Measurements from ENCODE around the gene SERPINB10.
"Not testable (repeated sequence)": the region's sequence is repeated elsewhere in the genome, so short reads cannot be mapped to it uniquely, and the experiment has no call there.

SERPINB10 gene

DNA sequence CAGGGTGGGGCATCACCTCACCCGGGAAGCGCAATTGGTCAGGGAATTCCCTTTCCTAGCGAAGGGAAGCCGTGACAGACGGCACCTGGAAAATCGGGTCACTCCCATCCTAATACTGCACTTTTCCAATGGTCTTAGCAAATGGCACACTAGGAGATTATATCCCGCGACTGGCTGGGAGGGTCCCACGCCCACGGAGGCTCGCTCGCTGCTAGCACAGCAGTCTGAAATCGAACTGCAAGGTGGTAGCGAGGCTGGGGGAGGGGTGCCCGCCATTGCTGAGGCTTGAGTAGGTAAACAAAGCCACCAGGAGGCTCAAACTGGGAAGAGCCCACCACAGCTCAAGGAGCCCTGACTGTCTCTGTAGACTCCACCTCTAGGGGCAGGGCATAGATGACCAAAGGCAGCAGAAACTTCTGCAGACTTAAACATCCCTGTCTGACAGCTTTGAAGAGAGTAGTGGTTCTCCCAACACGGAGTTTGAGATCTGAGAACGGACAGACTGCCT is 32.8 kb downstream of the SERPINB10 start:
- not testable (repeated sequence) for FAIRE-seq; DNase-seq (ENCODE audit: low spot score)

DNA sequence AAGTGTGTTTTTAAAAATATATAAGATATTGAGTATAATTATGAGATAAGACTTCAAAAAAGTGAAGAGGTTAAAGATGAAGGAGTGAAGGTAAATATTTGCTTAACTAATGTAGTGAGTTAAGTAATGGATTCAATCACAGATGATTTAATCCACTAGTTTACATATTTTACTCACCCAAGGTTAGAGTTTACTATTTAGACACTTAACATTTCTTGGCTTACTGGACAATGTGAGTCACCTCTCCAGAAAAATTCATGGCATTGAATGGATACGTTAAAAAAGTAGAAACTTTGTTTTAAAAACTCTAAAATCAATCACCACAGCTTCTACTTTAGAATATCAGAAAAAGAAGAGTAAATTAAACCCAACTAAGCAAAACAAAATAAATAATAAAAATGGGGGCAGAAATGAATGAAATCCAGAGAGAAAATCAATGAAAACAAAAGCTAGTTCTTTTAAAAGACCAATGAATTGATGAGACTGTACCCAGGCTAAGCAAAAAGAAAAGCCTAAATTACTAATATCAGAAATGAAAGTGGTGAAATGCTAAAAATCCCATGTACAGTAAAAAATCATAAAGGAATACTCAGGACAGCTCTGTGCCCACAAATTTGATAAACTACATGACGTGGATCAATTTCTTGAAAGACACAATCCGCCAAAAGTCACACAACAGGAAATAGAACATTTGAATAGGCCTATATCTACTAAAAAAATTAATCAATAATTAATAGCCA is 39.5 kb downstream of the SERPINB10 start:
- FAIRE-seq, result no peak
- DNase-seq (ENCODE audit: low spot score), result no peak

DNA sequence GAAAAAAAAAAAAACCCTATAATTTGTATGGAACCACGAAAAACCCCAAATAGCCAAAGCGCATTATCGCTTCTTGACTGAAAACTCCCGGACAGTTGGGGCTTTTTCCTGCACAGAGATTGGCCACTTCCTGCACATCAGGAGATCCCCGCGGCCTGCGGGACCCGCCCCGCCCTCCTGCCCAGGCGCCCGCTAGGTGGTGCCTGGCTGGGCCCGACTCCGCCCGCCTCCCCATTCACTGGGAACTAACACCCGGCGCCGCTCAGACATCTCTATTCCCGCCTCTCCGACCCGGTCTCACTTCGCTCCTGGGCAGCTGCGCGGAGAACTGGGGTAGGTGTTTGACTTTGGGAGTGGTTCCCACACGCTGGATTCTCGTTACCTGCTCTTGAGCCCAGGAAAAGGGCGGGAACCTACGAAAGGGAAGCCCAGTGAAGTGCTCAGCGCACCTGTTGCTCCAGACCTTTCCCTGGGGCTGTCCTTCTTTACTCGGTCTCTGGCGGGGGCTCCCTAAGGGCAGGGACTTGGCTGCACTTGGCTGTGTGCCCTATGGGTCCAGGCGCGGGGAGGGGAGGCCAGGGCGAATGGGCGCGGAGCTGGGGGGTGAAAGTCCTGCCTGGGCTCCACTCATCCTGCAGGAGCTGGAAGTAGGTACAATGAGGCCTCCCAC is 41.4 kb downstream of the SERPINB10 start, which contains the start of gene HMSD:
Gene HMSD, plus strand, starts transcription at position 234 of the 670 bp plus-strand sequence. CDS start 4,155 bp downstream, outside the sequence.
- peak; percentile 74 for DNase-seq (ENCODE audit: low spot score)
- no peak for FAIRE-seq

DNA sequence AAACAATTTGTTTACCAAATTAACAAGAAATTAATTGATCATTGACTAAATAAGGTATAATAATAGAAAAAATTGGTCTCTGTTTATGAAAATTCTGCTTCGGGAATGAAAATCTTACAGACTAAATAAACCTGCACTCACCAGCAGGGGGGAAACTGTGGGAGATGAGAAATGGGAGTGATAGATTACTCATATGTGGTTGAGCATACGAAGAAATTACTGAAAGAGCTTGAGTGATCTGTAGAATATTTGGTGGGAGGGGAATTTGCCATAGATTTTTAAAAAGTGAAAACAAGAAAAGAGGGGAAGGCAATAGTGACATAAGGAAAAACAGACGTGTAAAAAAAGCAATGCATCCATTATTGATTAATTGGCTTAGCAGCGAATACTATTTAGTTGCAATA is 43.5 kb downstream of the SERPINB10 start:
- DNase-seq (ENCODE audit: low spot score), result peak; percentile 9
- FAIRE-seq, result no peak

DNA sequence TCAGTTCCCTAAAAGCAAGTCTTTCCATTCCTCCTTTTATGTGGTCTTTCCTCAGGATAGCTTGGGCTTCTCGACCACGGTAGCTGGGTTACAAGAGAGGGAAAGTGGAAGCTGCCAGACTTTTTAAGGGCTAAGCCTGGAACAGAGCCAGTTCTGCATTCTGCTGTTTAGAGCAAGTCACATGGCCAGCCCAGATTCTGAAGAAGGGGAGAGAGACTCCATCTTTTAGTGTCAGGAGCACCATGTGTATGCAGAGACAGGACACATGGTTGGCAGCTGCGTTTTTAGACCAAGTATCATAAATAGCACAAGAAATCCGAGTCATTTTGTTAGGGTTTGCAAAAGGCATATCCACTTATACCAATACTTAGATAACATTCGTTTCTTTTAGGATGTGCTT is 46.1 kb downstream of the SERPINB10 start:
- no peak for FAIRE-seq
- no peak for DNase-seq (ENCODE audit: low spot score)

DNA sequence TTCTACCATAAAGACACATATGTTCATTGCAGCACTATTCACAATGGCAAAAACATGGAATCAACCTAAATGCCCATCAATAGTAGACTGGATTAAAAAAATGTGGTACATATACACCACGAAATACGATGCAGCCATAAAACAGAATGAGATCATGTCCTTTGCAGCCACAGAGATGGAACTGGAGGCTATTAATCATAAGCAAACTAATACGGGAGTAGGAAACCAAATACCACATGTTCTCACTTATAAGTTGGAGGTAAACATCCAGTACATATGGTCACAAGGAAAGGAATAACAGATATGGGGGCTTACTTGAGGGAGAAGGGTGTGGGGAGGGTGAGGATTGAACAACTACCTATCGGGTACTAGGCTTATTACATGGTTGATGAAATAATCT is 49.0 kb downstream of the SERPINB10 start:
- DNase-seq (ENCODE audit: low spot score), result no peak

DNA sequence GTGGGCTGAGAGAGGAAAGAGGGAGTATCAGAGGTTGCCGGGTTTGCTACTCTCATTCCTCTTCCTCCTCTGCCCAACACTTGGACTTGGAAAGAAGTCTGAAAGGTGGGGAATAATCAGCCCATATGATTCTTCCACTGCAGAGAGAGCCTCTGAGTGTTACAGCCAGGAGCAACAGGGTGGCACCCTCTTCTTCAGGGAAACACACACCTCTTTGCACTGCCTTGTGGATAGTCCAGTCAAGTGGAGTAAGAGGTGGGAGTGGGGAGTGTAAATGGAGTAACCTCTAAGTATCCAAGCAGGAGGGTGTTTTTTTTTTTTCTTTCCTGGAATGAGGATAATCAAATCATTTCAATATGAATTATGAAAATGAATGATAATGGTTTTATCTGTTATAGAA is 53.1 kb downstream of the SERPINB10 start:
- FAIRE-seq (no peak), DNase-seq (ENCODE audit: low spot score) (no peak)

More for the DNA sequence above, 49.0 kb downstream of the SERPINB10 start:
- FAIRE-seq, result no peak

DNA sequence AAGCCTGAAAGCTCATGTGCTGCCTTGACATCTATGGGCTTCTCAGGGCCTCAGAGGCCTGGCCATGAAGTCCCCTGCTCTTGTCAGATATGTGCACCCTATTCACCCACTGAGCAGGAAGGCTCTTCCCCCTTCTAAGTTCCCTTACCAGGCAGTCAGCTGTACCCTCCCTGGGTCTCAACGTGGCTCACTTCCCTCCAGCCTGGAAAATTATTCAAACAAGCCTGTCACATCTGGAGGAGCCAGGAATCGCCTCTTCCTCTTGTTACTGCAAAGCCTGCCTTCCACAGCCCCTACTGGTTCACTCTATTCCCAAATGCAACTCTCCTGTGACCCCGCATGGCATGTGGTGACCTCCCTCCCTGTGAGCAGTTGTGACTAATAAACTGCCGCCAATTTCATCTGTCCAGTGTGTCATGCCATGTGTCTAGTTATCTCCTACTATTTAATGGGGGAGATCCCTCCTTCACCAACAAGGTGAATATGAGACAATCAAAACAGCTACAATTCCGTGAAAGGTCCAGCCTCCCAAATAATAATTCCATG is 53.8 kb downstream of the SERPINB10 start:
- FAIRE-seq (no peak), DNase-seq (ENCODE audit: low spot score) (no peak)

DNA sequence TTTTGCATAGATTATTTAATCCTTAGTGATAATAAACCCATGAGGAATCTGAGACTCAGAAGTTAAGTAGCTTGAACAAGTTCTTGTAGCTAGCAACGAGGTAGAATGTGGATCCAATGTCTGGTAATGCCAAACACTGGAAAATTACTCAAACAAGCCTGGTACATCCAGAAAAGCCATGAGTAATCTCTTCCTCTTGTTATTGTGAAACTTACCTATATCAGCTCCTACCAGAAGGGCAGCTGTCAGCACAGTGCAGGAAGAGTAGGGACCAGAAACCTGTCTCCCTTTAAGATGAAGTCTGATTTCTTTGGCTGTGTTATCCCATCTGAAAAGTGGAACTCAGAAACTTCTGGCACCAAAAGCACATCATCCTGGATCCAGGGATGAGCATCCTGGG is 54.4 kb downstream of the SERPINB10 start:
- FAIRE-seq (no peak), DNase-seq (ENCODE audit: low spot score) (no peak)

DNA sequence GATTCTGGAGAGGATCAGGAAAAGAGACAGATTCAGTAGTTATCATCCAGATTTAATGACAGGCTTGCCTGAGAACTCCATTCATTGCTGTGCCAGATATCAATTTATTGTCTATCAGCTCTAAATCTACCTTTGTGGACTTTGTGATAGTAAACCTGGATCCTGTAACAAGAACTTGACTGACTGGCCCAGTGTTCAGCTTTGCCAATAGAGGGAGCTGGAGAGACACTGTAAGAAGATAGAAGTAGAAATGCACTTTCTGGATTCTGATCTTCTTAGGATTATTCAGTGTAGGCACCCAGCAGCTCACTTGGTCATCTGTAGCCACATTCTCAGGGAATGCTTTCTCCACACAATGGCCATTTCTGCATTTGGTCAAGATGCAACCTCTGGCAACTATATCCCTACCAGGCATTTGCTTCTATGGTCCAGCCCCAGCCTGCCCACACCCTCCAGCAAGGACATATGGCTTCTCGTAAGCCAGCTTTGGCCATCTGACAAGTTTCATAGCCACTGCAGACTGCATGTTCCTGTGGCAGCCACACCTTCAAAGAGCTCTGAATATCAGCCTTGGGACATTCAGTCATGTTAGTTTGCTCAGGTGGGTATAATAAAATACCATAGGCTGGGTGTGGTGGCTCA is 56.0 kb downstream of the SERPINB10 start:
- DNase-seq (ENCODE audit: low spot score) (peak; percentile 13), FAIRE-seq (no peak)

DNA sequence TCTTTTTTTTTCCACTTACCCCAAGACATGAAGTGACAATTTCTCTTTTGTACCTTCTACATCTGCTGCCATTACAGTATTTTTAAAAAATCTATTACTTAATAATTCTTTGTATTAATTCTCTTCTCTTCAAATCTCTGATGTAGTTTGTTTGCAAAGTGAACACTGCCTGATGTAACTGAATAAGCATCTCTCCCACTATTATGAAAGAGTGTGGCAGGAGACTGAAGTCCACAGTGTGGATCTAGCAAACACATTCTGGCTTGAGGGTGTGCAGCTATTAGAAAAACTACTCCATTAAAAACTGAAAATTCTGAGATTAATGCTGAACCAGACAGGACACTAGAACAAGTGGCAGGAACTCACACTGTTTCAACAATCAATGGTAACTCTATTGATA is 57.1 kb downstream of the SERPINB10 start:
- no peak for FAIRE-seq
- no peak for DNase-seq (ENCODE audit: low spot score)

DNA sequence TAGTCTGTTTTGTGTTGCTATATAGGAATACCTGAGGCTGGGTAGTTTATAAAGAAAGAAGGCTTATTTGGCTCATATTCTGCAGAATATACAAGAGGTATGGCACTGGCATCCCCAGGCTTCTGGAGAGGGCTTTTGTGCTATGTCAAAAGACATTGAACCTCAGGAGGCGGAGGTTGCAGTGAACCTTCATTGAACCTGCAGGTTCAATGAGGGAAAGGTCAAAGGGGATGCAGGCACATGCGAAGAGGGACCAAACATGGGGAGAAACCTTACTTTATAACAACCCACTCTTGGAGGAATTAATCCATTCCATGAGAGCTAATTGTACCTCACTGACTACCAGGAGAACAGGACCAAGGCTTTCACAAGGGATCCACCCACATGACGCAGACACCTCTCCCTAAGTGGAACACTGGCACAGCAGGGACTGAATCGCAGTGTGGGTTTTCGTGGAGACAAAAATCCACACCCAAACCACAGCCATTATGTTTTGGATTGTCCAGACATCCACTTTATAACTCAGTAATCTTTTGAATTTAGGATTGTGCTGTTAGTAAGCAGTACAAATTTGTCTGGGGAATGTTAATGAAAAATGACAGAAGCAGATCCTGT is 58.1 kb downstream of the SERPINB10 start:
- FAIRE-seq, result no peak
- no peak for DNase-seq (ENCODE audit: low spot score)

DNA sequence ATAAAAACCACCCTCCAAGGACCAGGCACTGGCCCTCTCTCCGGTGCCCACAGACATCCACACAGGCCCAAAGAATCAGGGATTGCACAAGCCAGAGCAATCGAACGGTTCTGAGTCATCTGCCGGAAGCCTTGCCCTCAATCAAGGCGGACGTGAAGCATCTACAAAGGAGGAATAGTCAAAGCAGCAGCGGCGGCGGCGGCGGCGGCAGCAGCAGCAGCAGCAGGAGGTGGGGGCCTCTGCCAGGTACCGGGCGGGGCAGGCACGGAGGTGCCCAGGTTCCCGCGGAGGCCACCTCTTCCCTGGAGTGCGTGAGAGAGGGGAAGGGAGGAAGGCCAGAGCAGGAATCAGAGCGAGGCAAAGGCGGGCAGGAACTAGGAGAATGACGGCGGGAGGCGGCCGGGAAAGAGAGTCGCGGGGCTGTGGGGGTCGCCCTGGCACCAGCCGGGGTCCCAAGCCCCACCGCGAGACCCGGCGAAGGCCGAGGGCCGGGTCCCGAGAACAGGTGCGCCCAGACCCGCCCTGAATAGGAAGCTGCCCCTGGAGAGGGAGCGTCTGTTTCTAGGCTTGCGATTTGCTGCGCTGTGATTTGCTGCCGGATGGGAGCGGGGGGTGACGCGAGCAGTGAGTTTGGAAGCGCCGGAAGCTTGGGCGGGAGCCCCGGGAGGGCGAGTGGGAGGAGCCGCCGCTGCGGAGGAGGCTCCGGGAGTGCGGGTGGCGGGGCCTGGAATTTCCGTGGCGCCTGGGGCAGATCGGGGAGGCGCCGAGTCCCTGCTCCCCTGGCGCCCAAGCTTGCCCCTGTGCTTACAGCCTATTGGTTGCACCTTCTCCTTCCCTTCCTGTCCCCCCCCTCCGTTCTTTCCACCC is 62.4 kb downstream of the SERPINB10 start, which contains the start of gene SERPINB8:
Gene SERPINB8, plus strand, starts transcription at position 140 of the 867 bp plus-strand sequence. CDS start 8,228 bp downstream, outside the sequence.
- FAIRE-seq, result no peak
- peak; percentile 87 for DNase-seq (ENCODE audit: low spot score)

DNA sequence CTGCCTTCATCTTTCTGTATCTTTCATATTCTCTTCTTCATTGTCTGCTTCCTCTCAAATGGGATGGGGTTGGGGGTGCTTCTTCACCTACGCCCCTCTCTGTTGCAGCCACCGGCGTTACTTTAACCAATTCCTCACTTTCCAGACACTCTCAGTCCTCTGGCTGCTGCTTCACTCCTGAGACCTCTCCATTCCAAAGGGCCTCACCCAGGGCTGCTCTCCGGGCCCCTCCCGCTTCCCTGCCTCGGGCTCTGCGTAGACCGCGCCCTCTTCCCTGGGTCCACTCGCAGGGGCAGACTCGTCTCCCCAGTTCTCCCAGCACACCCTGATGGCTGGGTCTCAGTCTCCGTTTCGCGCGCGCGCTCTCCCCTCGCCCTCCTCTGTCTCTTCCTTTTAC is 63.0 kb downstream of the SERPINB10 start:
- FAIRE-seq (no peak), DNase-seq (ENCODE audit: low spot score) (peak; percentile 51)

DNA sequence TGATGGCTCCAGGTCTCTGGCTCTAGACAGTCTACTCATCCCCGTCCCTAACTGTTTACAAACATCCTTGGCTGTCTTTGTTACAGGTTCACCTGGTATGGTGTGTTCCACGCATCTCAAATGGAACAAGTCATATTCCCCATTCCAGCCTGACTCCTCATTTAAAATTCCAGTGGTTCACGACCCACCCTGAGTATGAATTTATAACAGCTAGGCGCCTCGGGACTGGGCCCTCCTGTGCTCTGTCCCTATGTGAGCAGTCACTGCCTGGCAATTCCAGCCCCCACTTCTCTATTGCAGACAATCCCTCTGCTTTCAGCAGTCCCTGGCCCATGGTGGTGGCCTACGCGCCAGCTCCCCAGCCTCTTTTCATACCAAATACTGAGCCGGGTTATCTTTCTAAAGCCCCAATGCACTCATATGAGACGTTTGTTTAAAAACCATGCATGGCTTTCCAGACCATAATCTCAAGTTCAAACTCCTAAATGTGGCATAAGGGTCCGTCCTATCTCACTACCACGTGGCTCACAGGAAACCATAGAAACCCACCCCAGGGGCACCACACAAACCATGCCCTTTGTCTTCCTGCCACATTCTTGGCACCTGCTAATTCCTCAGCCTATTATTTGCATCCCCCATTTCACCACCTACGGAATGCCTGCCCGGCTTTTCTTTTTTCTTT is 63.7 kb downstream of the SERPINB10 start:
- no peak for FAIRE-seq
- no peak for DNase-seq (ENCODE audit: low spot score)

DNA sequence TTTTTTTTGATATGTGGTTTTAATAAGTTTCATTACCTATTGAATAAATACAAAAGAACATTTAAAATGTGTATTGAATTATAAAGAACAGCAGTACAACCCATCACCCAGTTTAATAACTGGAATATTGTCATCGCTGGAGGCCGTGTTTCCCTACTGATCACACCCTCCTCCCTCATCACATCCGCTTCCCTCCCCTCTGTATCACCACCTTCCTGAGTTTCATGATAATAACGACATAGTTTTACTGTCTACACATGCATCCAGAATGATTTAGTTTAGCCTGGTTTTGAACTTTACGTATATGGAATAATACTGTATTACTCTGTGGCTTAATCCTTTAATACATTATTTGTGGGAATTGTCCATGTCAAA is 64.2 kb downstream of the SERPINB10 start:
- DNase-seq (ENCODE audit: low spot score) (no peak), FAIRE-seq (no peak)

DNA sequence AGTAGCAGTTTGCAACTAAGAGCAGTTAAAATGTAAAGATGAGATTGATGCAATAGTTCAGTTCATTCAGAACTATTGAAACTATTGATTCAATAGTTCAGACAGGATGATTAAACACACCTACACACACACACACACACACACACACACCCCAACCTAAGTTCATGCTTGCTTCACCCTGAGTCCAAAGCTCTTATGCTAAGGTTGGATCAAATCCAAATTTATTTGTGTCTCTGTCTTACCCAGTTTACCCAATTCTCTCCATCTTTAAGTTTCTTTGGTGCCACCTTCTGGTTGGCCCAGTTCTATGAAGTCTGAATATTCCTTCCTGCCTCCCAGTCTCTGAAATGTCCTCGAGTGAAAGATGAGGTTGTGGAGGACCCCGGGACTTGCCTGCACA is 67.2 kb downstream of the SERPINB10 start:
- FAIRE-seq (no peak), DNase-seq (ENCODE audit: low spot score) (peak; percentile 7)

DNA sequence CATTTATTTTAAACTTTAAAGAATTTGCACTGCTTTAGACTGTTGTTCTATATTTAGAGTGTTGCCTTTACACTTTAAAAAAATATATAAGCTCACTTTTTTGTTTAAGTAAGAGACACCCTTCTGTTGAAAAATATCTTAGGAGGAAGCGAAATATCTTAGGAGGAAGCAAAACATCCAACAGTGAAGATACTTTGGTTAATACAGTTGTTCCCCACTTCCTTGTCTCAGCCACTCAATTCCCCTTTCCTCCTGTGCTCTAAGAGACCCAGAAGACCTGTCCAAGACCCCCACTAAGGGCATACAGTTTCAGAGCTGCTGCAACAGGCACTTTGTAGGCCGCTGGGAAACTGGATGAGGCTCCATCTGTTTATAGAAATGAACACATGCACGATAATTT is 67.9 kb downstream of the SERPINB10 start:
- no peak for DNase-seq (ENCODE audit: low spot score)
- FAIRE-seq, result no peak

DNA sequence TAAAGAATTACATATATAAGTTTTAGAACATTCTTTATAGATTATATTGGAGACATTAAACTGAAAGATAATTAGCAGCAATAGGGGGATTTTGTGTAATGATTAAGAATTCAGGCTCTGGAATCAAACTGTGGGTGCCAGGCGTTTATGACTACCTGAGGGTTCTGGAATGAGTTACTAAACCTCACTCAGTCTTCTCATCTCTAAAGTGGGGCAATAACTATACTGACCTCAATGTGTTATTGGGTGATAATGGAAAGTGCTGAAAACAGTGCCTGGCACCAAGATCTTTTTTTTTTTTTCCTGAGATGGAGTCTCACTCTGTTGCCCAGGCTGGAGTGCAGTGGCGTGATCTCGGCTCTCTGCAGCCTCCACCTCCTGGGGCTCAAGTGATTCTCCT is 69.3 kb downstream of the SERPINB10 start:
- no peak for FAIRE-seq
- DNase-seq (ENCODE audit: low spot score), result no peak

DNA sequence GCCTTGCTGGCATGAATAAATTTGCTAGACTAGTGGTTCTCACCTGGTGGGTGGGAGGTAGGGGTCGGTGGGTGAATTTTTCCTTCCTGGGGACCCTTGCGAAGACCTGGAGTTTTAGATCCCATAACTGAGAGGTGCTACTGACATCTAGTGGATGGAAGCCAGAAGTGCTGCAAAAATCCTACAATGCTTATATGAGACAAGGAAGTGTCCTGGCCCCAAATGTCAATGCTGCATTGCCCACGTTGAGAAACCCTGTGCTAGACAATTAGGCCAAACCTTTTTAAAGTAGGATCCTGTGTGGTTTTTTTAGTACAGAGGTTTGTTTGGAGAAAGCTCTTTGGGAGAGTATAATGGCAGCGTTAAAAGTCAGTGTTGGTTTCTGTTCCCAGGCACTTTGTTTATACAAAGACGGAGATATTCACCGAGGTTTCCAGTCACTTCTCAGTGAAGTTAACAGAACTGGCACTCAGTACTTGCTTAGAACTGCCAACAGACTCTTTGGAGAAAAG is 71.7 kb downstream of the SERPINB10 start:
- no peak for FAIRE-seq
- peak; percentile 49 for DNase-seq (ENCODE audit: low spot score)
